GM19468 (cell line): ENCODE data around the gene SLC25A33.
"Not testable (repeated sequence)": the region's sequence is repeated elsewhere in the genome, so short reads cannot be mapped to it uniquely, and the experiment has no call there.

Experiments
- ATAC-seq: cut with Tn5 transposase; IDR thresholded peaks from one replicate; pipeline ENCODE4 v1.9.1; 2021; ENCODE audit warnings: mild to moderate bottlenecking, moderate library complexity, moderate number of reproducible peaks; ENCODE audit not compliant: unreplicated experiment; ENCODE audit errors: extremely low read depth

The SLC25A33 gene

GRCh38 chr1:9537863-9538668, 1.2 kb upstream of the SLC25A33 start:
- ATAC-seq, result no peak

GRCh38 chr1:9538669-9539164, 548 bp upstream of the SLC25A33 start:
- ATAC-seq, result no peak

GRCh38 chr1:9539829-9540550, 725 bp downstream of the SLC25A33 start:
- no peak for ATAC-seq

GRCh38 chr1:9542430-9542829, 3.2 kb downstream of the SLC25A33 start:
- no peak for ATAC-seq

GRCh38 chr1:9544926-9545325, 5.7 kb downstream of the SLC25A33 start:
- no peak for ATAC-seq

GRCh38 chr1:9549955-9550546, 10.8 kb downstream of the SLC25A33 start:
- ATAC-seq, result no peak

- ATAC-seq, result no peak
Observed at GRCh38 chr1:9551984-9552383, 12.7 kb downstream of the SLC25A33 start.

- ATAC-seq, result no peak
Observed at GRCh38 chr1:9553736-9554144, 14.5 kb downstream of the SLC25A33 start.

GRCh38 chr1:9555942-9556341, 16.7 kb downstream of the SLC25A33 start:
- no peak for ATAC-seq

GRCh38 chr1:9557624-9558023, 18.4 kb downstream of the SLC25A33 start:
- no peak for ATAC-seq

GRCh38 chr1:9558271-9558945, 19.1 kb downstream of the SLC25A33 start:
- no peak for ATAC-seq

GRCh38 chr1:9558946-9559545, 19.8 kb downstream of the SLC25A33 start:
- no peak for ATAC-seq

- no peak for ATAC-seq
Observed at GRCh38 chr1:9559673-9560072, 20.4 kb downstream of the SLC25A33 start.

GRCh38 chr1:9560090-9560489, 20.8 kb downstream of the SLC25A33 start:
- not testable (repeated sequence) for ATAC-seq

- no peak for ATAC-seq
Observed at GRCh38 chr1:9561429-9561828, 22.2 kb downstream of the SLC25A33 start.

GRCh38 chr1:9569267-9569666, 30.0 kb downstream of the SLC25A33 start:
- no peak for ATAC-seq

GRCh38 chr1:9570886-9571529, 31.7 kb downstream of the SLC25A33 start:
- not testable (repeated sequence) for ATAC-seq

GRCh38 chr1:9573723-9574122, 34.5 kb downstream of the SLC25A33 start:
- ATAC-seq, result no peak

GRCh38 chr1:9575486-9575885, 36.2 kb downstream of the SLC25A33 start:
- ATAC-seq, result no peak

- ATAC-seq, result no peak
Observed at GRCh38 chr1:9576903-9577302, 37.6 kb downstream of the SLC25A33 start.
